HL-60/S4 treated with phorbol 12-myristate 13-acetate at 8.2 ng/mL for 4 days and 3 days (cell line): Measurements from ENCODE around the gene CYP2D6.

ENCODE experiments used
- in situ Hi-C: fragments of 300-500 bp; cut with MboI; formaldehyde crosslinking; loops from 2 replicates; pipeline ENCODE4 v1.15.0; 2022; ENCODE audit warnings: low sequenced_read_pairs

The CYP2D6 gene

GRCh38 chr22:42086051-42086450 lies 44.6 kb downstream of the CYP2D6 start:
- in situ Hi-C loops: no loop called here

GRCh38 chr22:42084874-42085273 lies 45.7 kb downstream of the CYP2D6 start:
- in situ Hi-C loops: no loop called here

- in situ Hi-C loops: no loop called here
Measured at GRCh38 chr22:42083119-42083518, 47.5 kb downstream of the CYP2D6 start.

- in situ Hi-C loops: no loop called here
Measured at GRCh38 chr22:42080287-42080686, 50.3 kb downstream of the CYP2D6 start.

- in situ Hi-C loops: no loop called here
Measured at GRCh38 chr22:42079319-42080251, 51.0 kb downstream of the CYP2D6 start, which contains the start of gene SMDT1. SMDT1 (plus strand) TSS chr22:42079700; CDS start chr22:42079769, 69 bp downstream.

GRCh38 chr22:42078469-42079318 lies 51.9 kb downstream of the CYP2D6 start:
- in situ Hi-C loops: no loop called here

GRCh38 chr22:42077486-42078125 lies 53.0 kb downstream of the CYP2D6 start:
- in situ Hi-C loops: no loop called here

GRCh38 chr22:42076764-42077485 lies 53.7 kb downstream of the CYP2D6 start:
- in situ Hi-C loops: no loop called here
